GM18505 (cell line): ENCODE results near the gene IL17RC.
"Not testable (repeated sequence)": the region's sequence is repeated elsewhere in the genome, so short reads cannot be mapped to it uniquely, and the experiment has no call there.

ENCODE experiments used
- ATAC-seq: cut with Tn5 transposase; IDR thresholded peaks from one replicate; pipeline ENCODE4 v1.9.1; 2021; ENCODE audit not compliant: unreplicated experiment
- POLR2A ChIP-seq: IDR thresholded peaks from 4 replicates; pipeline ENCODE4 v1.6.1; 2011; ENCODE audit warnings: borderline replicate concordance; ENCODE audit not compliant: insufficient read depth, insufficient read length; ENCODE audit errors: extremely low read depth

Gene IL17RC

DNA sequence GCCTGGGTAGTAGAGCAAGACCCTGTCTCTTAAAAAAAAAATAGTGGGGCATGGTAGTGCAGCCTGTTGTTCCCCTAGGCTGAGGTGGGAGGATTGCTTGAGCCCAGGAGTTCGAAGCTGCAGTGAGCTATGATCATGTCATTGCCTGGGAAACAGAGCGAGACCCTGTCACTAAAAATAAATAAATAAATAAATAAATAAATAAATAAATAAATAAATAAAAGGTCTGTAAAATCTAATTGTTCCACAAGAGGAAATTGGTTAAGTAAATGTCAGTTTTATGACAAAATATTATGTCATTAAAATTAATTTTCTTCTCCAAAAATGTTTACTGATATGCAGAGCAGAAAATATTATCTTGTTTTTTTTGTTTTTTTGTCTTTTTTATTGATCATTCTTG, 22.1 kb downstream of the IL17RC start:
- TF ChIP-seq POLR2A = no peak
- no peak for ATAC-seq

DNA sequence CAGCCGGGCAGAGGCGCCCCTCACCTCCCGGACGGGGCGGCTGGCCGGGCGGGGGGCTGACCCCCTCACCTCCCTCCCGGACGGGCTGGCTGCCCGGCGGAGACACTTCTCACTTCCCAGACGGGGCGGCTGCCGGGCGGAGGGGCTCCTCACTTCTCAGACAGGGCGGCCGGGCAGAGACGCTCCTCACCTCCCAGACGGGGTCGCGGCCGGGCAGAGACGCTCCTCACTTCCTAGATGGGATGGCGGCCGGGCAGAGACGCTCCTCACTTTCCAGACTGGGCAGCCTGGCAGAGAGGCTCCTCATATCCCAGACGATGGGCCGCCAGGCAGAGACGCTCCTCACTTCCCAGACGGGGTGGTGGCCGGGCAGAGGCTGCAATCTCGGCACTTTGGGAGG, 23.0 kb downstream of the IL17RC start:
- not testable (repeated sequence) for ATAC-seq

DNA sequence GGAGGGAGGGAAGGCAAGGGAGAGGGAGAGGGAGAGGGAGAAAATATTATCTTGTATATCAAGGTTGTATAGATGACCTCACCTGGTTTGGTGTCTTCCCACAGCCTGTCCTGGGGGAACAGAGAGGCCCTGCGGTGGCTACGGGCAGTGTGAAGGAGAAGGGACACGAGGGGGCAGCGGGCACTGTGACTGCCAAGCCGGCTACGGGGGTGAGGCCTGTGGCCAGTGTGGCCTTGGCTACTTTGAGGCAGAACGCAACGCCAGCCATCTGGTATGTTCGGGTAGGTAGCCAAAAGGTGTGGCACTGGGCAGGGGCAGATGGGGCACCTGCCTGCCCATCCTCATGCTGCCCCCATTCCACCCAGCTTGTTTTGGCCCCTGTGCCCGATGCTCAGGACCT, 23.8 kb downstream of the IL17RC start:
- ATAC-seq = no peak

DNA sequence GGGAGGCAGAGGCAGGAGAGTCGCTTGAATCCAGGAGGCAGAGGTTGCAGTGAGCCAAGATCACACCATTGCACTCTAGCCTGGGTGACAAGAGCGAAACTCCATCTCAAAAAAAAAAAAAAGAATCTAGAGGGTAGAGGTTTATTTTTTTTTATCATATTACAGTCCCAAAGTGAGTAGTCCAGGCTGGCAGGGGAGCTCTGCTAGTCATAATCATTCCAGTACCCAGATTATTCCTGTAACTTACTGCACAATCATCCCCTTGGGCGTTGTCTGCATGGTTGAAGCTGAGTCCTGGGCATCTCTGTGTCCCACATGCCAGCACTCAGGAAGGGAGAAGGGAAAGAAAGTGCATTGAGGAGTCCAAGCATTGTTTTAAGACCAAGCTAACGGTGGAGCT, 25.3 kb downstream of the IL17RC start:
- ATAC-seq = no peak
- no peak for TF ChIP-seq POLR2A

More for the DNA sequence above, 23.8 kb downstream of the IL17RC start:
- no peak for TF ChIP-seq POLR2A

DNA sequence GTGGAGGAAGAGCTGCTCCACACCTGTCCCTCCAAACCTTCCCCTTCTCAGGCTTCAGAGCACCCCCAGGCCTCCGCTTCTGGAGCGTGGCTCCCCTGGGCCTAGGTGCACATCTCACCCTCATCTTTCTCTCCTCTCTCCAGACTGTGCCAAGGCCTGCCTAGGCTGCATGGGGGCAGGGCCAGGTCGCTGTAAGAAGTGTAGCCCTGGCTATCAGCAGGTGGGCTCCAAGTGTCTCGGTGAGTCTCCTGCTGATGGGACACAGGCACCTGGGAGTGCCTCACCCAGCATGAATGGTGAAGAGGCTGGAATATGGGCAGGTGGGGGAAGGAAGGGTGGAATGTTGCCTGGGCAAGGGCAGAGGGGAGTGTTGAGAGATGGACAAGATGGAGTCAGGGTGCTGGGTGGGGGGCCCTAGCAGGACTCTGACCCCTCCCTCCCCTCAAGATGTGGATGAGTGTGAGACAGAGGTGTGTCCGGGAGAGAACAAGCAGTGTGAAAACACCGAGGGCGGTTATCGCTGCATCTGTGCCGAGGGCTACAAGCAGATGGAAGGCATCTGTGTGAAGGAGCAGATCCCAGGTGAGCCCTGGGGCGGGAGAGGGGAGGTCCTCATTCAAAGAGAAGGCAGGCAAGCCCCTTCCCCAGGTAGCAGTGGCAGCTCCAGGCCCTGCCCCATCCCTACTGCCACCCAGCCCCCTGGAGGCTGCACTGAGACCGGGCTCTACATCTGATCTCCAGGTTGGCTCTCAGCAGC, 26.2 kb downstream of the IL17RC start:
- no peak for TF ChIP-seq POLR2A
- no peak for ATAC-seq

DNA sequence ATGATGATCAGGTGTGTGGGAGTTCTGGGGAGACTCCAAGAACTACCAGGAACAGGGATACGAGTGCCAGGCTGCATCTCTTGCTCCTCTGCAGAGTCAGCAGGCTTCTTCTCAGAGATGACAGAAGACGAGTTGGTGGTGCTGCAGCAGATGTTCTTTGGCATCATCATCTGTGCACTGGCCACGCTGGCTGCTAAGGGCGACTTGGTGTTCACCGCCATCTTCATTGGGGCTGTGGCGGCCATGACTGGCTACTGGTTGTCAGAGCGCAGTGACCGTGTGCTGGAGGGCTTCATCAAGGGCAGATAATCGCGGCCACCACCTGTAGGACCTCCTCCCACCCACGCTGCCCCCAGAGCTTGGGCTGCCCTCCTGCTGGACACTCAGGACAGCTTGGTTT, 27.4 kb downstream of the IL17RC start:
- no peak for ATAC-seq
- no peak for TF ChIP-seq POLR2A

DNA sequence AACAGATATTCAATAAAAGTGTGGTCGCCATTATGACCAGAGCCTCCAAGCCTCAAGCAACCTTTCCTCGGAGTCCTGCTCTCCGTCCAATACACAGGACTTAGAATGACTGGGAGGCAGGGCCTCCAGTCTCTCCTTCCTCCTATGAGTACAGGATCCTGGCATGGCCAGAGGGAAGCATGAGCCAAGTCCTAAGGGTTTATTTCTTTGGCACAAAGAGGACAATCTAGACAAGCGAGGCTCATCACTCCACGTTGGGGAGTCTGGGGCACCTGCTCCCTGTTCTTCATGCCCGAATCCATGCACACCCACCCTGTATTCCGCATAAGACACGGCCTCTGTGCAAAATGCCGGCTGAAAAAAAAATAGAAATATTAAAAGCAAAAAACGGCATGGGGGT, 28.5 kb downstream of the IL17RC start:
- TF ChIP-seq POLR2A = no peak
- no peak for ATAC-seq

DNA sequence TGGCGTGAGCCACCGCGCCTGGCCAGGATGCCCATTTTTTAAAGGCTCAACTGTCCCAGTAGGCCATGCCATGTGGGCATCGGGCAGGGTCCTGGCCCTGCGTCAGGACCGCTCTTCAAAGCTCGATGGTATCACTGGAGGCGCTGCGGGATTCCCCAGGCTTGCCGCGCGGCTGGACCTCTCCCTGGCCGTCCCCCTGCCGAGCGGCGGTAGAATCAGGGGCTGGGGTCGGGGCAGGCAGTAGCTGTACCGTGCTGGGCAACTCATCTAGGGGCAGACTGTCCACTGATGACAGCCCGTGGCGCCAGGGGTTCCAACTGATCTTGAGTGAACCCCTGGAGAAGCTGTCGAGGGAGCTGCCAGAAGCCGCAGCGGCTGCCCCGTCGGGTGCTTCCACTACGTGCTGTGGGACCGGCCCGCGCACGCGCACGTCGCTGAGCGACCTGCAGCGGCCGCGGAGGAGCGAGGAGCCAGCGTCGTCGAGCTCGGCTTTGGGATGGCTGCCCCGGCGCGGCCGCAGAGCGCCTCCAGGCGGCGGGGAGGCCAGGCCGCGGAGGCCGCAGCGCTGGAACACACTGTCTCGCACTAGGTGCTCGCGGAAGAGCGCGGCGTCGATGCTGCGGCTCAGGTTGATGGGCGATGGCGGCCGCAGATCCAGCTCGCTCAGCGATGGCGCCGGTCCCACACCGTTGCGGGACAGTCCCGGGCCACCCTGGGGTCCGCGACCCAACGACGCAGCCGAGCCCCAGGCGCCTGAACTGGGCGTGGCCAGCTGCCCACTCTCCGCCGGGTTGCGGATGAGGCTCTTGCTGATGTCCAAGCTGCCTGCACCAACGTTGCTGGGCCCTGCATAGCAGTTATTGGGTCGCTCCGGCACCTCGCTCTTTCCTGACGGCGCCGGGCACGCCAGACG, 29.5 kb downstream of the IL17RC start:
- peak; percentile 65 for ATAC-seq
- TF ChIP-seq POLR2A = peak; percentile 60

DNA sequence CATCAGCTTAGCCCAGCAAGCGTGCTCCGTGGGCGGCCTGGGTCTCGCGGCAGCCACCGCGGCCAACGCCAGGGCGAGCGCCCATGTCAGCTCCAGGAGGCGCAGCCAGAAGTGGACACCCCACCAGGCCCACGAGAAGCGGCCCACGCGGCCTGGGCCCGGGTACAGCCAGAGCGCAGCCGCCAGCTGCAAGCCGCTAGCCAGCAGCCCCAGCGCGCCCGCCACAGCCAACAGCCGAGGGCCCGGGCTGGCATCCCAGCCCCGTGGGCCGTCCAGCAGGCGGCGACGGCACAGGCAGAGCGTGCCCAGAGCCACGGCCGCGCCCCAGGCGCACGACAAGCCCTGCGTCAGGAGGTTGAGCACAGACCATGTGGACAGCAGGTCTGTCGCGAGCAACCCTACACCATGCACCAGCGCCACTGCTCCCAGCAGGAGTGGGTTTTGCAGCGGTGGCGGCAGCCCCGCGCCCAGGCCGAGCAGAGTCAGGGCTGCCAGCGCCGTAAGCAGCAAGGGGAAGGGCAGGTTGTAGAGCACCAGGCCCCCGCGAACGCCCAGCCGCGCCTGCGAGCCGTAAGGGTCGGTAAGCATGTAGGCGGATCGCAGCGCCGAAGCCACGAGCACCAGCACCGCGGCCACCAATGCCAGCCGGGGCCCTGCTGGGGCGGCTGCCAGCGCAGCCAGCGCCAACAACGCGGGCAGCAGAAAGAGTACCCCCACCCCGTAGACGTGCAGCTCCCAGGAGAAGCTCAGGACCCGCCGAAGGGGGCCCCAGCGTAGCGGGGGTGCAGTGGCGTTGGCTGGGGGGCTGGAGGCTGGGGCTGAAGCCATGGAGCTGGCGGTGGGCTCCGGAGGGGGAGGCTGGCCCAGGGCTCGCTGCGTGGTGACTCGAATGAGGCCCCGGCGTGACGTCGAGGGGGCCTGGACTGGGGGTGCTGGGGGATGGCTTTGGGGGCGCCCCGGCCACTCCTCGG, 30.4 kb downstream of the IL17RC start:
- no peak for ATAC-seq
- no peak for TF ChIP-seq POLR2A

DNA sequence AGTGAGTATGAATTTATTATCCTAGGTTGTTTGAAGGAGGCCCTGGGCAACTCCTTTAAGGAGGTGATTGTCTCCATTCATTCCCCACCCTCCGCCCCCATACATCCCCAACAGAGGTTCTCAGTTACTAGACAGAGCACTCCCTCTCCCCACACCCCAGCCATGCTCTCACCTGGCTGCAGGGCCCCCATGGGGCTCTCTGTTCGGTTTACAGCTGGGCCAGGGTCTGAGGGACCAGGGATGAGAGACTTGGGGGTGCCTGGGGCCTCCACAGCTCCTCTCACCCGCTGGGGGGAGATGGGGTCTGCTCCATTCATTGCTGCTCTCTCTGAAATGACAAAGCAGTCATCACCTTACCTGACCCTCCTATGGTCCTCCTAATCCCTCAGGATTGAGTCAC, 31.7 kb downstream of the IL17RC start:
- no peak for ATAC-seq
- no peak for TF ChIP-seq POLR2A

DNA sequence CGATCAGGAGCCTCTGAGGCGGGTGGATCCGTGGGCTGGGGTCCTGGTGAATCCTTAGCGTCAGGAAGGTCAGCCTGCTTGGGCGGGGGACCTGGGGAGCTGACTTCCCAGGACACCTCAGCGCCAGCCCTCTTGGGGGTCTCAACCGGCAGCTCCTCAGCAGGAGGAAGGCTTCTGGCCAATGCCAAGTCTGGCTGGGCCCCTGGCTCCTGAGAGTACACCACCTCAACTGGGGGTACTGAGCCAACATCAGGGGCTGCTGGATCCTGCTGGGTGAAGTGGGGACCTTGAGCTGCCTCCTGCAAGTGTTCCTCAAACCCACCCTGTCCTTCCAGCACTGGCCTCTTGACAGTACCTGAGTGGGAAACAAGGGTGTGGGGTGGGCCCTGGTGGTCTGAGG, 32.2 kb downstream of the IL17RC start:
- no peak for ATAC-seq
- TF ChIP-seq POLR2A = no peak

DNA sequence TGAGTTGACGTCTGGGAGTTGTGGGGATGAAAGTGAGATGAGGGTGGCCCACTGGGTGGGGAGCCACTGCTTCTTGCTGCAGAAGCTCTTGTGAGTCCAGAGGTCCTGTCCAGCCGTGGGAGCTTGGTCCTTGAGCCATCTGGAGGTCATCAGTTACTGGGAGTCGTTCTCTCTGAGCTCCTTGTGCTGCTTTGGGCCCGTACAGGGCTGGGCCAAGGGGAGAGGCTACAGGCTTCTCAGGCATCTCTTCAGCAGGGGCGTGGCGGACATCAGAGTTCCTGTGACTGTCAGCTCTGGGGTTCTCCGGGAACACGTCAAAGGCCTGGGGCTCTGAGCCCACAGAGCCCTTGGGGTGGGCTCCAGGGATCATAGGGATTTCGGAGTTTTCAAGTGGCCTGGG, 32.7 kb downstream of the IL17RC start:
- no peak for ATAC-seq

DNA sequence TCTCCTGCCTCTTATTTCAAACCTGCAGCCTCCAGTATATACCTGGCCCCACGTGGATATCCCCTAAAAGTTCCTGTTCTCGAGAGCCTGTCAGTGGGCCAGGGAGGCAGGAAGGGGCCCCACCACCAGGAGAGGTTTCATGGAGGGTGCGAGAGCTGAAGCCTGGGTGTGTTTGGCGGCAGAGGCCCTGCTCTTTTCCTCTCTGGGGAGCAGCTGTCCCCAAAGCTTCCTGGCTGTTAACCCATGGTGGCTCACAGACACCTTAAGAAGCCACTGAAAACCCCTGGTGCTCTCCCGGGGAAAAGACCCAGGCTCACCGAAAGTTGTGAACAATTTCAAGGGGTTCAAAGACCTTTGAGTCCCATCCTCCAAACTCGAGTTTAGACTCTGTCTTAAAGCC, 34.2 kb downstream of the IL17RC start:
- no peak for ATAC-seq
- TF ChIP-seq POLR2A = no peak

More for the DNA sequence above, 32.7 kb downstream of the IL17RC start:
- TF ChIP-seq POLR2A = no peak

DNA sequence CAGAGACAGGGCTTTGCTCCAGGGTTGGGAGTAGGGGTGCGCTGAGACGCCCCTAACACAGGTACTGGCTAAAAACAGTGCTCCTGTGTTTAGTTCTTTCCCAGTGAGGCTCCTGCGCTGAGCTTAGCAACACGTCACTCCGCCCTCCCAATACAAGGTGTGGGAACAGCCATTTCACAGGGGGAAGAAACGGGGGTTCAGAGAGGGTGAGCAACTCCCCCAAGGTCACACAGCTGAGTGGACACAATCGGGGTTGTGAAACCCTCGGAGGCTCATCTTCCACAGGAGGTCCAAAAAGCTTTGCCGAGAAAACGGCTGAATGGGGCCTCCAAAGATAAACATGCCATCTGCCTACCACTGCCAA, 34.7 kb downstream of the IL17RC start:
- ATAC-seq = no peak
- TF ChIP-seq POLR2A = no peak
